GM12874 (cell line): ENCODE data around the gene GABPB1.

Experiments used
- CTCF ChIP-seq: IDR thresholded peaks from 2 replicates; pipeline ENCODE4 v1.5.1; 2011; ENCODE audit warnings: low read depth, mild to moderate bottlenecking, control low read depth, low read length, moderate library complexity; ENCODE audit not compliant: insufficient read depth

GABPB1 gene

GRCh38 chr15:50256188-50257041 is 98.6 kb downstream of the GABPB1 start:
- no peak for TF ChIP-seq CTCF

DNA sequence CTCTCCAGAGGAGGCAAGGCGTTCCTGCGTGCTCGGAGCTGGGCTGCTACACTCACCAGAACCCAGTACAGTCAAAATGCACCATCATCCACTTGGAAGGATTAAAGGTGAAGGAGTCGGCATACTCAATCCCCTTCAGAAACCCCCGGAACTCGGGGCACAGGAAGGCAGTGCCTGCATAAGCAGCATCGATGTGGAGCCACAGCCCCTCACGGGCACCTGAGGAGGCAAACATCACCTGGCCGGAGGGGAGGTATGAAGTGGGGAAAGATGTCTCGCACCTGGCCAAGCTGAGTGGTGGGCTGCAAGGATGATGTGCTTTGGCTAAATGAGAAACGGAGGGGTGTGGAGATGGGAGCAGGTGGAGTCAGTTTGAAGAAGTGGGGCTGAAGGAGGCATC is 102.4 kb downstream of the GABPB1 start:
- no peak for TF ChIP-seq CTCF

DNA sequence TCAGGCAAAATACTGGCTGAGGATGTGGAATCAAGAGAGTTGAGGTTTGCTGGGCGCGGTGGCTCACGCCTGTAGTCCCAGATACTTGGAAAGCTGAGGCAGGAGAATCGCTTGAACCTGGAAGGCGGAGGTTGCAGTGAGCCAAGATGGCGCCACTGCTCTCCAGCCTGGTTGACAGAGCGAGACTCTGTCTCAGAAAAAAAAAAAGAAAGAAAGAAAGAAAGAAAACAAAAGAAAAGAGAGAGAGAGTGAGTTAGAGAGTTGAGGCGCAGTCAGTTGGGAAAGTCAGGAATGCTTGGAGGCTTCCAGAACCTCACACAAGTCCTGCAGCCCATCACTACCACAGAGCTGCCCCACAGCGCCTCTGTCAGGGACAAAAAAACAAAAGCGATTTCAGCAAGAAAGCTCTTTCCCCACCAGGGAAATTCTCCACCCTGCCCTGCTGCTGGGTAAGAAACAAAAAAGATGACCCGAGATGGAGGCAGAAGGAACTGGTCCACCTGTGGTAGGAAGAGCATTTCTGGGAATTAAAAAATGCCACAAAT is 103.3 kb downstream of the GABPB1 start:
- no peak for TF ChIP-seq CTCF

GRCh38 chr15:50250760-50251394 is 104.1 kb downstream of the GABPB1 start:
- TF ChIP-seq CTCF: no peak

- TF ChIP-seq CTCF: no peak
Observed at GRCh38 chr15:50249704-50250103, 105.3 kb downstream of the GABPB1 start.

DNA sequence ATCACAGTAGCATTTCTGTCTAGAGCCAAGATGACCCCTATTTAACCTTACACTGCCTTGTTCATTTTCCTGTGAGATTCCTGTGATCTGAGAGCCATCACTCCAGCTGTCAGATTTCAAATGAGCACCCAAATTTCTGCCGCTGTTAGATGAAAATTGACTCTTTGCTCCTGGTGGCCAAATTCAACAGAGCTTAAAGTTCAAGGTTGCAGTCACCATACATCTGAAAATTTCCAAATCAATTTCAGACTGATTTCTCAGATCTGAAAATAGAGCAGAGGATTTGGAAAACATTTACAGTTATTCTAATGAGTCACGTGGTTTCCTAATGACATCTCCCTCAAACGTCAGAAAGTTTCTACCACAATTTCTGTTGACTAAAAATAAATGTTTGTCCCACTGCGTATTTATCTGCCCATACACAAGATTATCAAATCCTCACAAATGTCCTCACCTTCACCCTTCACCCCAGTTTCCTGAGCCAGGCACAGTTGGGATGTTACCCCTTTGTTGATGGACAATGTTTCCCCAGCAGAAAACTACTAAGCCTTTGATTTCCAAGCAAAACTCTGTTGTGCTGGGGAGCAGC is 105.9 kb downstream of the GABPB1 start:
- TF ChIP-seq CTCF: no peak
